Endothelial cell of umbilical vein (primary cell): Measurements from ENCODE around the gene MTCL1. TPM values are rescaled to one million over a fixed set of nuclear protein-coding genes. Genes with fewer than 3 reads are reported as not detected.

Source experiments
- BruUV-seq: library from RNA; stranded (reverse); fragments of 400-500 nt; replicated peaks from 2 replicates; lab custom pipeline; 2021; lab: Mats Ljungman, UMichigan
- CTCF ChIA-PET: fragments of 300-600, 350-600 bp; sonication (Branson Sonifier 250); formaldehyde crosslinking; loops from one replicate; lab custom pipeline; 2021; ENCODE audit warnings: antibody characterized with exemption, inconsistent platforms; lab: Charles Lee
- POLR2A ChIA-PET: fragments of 300-600, 350-600 bp; sonication (Branson Sonifier 250); formaldehyde crosslinking; loops from one replicate; lab custom pipeline; 2021; ENCODE audit warnings: antibody characterized with exemption, inconsistent platforms; lab: Charles Lee
- DNase-seq: peaks from one replicate; pipeline ENCODE4 v3.0.0-alpha.2; 2011; ENCODE audit warnings: low read depth, low spot score
- FAIRE-seq: peaks from 2 replicates; lab custom pipeline; 2011; peaks lifted over from hg19 to GRCh38; lab: Jason Lieb, UNC
- H2AFZ ChIP-seq: 2 replicates; pipeline ENCODE4 v1.6.0; 2012; ENCODE audit warnings: low read depth, low read length, control low read depth, inconsistent platforms
- H3K27ac ChIP-seq: 2 replicates; pipeline ENCODE4 v1.5.1; 2011; ENCODE audit warnings: low read depth, mild to moderate bottlenecking, control low read depth, low read length, moderate library complexity; ENCODE audit not compliant: insufficient read depth
- H3K27me3 ChIP-seq, 2 experiments: 2 replicates each; pipeline versions ENCODE4 v1.6.0 to v1.6.1; 2011; ENCODE audit warnings: low read length in 2 of 2, mixed read lengths in 1 of 2; ENCODE audit not compliant: control insufficient read depth in 2 of 2, insufficient read depth in 2 of 2
- H3K36me3 ChIP-seq, 2 experiments: 2 replicates in 1 of 2; 3 replicates in 1 of 2; pipeline ENCODE4 v1.5.1; 2011; ENCODE audit warnings: low read length in 2 of 2, mild to moderate bottlenecking in 1 of 2, moderate library complexity in 1 of 2; ENCODE audit not compliant: control insufficient read depth in 2 of 2, insufficient read depth in 2 of 2; ENCODE audit errors: extremely low read depth in 1 of 2
- H3K4me1 ChIP-seq: 3 replicates; pipeline ENCODE4 v1.5.1; 2011; ENCODE audit warnings: mild to moderate bottlenecking, low read length; ENCODE audit not compliant: control insufficient read depth, insufficient read depth; ENCODE audit errors: extremely low read depth
- H3K4me2 ChIP-seq: 2 replicates; pipeline ENCODE4 v1.6.1; 2011; ENCODE audit warnings: low read length, control low read depth, mixed read lengths; ENCODE audit not compliant: insufficient read depth
- H3K4me3 ChIP-seq, 3 experiments: fragments of 200-600 bp in 1 of 3; sonication (generic), shearing (Covaris generic) in 1 of 3; replicated peaks in 1 of 3; 2 replicates each; pipeline ENCODE4 v1.5.1; 2011 to 2016; ENCODE audit warnings: control low read depth in 3 of 3, low read length in 3 of 3, mild to moderate bottlenecking in 2 of 3, inconsistent platforms in 1 of 3, low read depth in 1 of 3, moderate library complexity in 1 of 3; ENCODE audit not compliant: insufficient read depth in 1 of 3
- H3K79me2 ChIP-seq: 2 replicates; pipeline ENCODE4 v1.6.0; 2012; ENCODE audit warnings: low read length, inconsistent platforms; ENCODE audit not compliant: control insufficient read depth, insufficient read depth
- H3K9ac ChIP-seq: replicated peaks from 2 replicates; pipeline ENCODE3; 2011; ENCODE audit warnings: low read length, control low read depth; ENCODE audit not compliant: insufficient read depth; ENCODE audit errors: extremely low read depth
- H3K9me1 ChIP-seq: replicated peaks from 3 replicates; pipeline ENCODE4 v1.6.0; 2011; ENCODE audit warnings: mild to moderate bottlenecking, low read length; ENCODE audit not compliant: control insufficient read depth, insufficient read depth; ENCODE audit errors: extremely low read depth
- H3K9me3 ChIP-seq: replicated peaks from 2 replicates; pipeline ENCODE4 v1.5.1; 2012; ENCODE audit warnings: low read length, inconsistent platforms; ENCODE audit not compliant: control insufficient read depth, insufficient read depth
- H4K20me1 ChIP-seq: replicated peaks from 2 replicates; pipeline ENCODE3; 2011; ENCODE audit warnings: mild to moderate bottlenecking, low read length; ENCODE audit not compliant: control insufficient read depth, insufficient read depth; ENCODE audit errors: extremely low read depth
- CTCF ChIP-seq, 2 donors: IDR thresholded peaks; 1 replicate in 1 of 2; 2 replicates in 1 of 2; pipeline ENCODE4 v1.5.1; 2011; ENCODE audit warnings: low read length in 2 of 2, mild to moderate bottlenecking in 2 of 2, moderate library complexity in 2 of 2, control low read depth in 1 of 2, inconsistent platforms in 1 of 2, low read depth in 1 of 2; ENCODE audit not compliant: insufficient read depth in 1 of 2; ENCODE audit errors: extremely low read depth in 1 of 2
- EZH2 ChIP-seq: IDR thresholded peaks from 2 replicates; pipeline ENCODE4 v1.6.1; 2012; ENCODE audit warnings: borderline replicate concordance, low read depth, mild to moderate bottlenecking, moderate library complexity, low read length, inconsistent platforms; ENCODE audit not compliant: severe bottlenecking
- FOS ChIP-seq: IDR thresholded peaks from 2 replicates; pipeline ENCODE4 v1.6.1; 2011; ENCODE audit warnings: mild to moderate bottlenecking, low read length, moderate library complexity, borderline replicate concordance; ENCODE audit not compliant: insufficient read depth
- GATA2 ChIP-seq: IDR thresholded peaks from 2 replicates; pipeline ENCODE4 v1.7.0; 2011; ENCODE audit warnings: low read depth, mild to moderate bottlenecking, moderate library complexity, mixed read lengths, low read length; ENCODE audit not compliant: insufficient read length, insufficient read depth
- JUN ChIP-seq: IDR thresholded peaks from 2 replicates; pipeline ENCODE4 v1.6.1; 2011; ENCODE audit warnings: borderline replicate concordance, low read depth; ENCODE audit not compliant: insufficient read length, insufficient read depth
- MAX ChIP-seq: IDR thresholded peaks from 2 replicates; pipeline ENCODE4 v1.6.1; 2011; ENCODE audit not compliant: insufficient read depth, insufficient read length
- MYC ChIP-seq: IDR thresholded peaks from one replicate; pipeline ENCODE4 v1.6.1; 2011; ENCODE audit warnings: mild to moderate bottlenecking, low read depth, low read length
- POLR2A ChIP-seq: IDR thresholded peaks from 2 replicates; pipeline ENCODE4 v1.6.1; 2012; ENCODE audit warnings: low read depth, mild to moderate bottlenecking, control low read depth, low read length
- POLR2AphosphoS5 ChIP-seq: IDR thresholded peaks from 2 replicates; pipeline ENCODE4 v1.6.1; 2012; ENCODE audit warnings: low read depth, mild to moderate bottlenecking, control low read depth, low read length, moderate library complexity; ENCODE audit not compliant: insufficient read depth
- dilution Hi-C: fragments of 300-500 bp; cut with MboI; formaldehyde crosslinking; loops from one replicate; pipeline ENCODE4 v1.15.0; 2019; ENCODE audit warnings: low sequenced_read_pairs; ENCODE audit not compliant: extremely low pct_ligation_motif_present
- intact Hi-C: fragments of 100-400 bp; cut with micrococcal nuclease; formaldehyde crosslinking; loops from one replicate; pipeline ENCODE4 v1.10.0; 2022
- polyA plus RNA-seq, 4 experiments: library from polyadenylated mRNA; depleted of rRNA in 3 of 4; stranded (reverse) in 3 of 4; unstranded in 1 of 4; fragments of >200 nt; gene quantifications; 2 replicates each; pipeline versions ENCODE4 v1.2.1 to v1.2.3, GENCODE V29; 2011 to 2012; ENCODE audit warnings: missing spikeins in 1 of 4
- total RNA-seq: library from RNA; stranded (reverse); gene quantifications from 2 replicates; pipeline ENCODE4 v1.2.3, GENCODE V29; 2021

The MTCL1 gene
- total and polyA plus RNA-seq, 2 donors (not counting 3 experiments of a cell fraction or from before 2014, with no cell fraction given), result 11.9 to 75.7 TPM

- no peak overlapping the region for H3K9ac ChIP-seq
- no peak for TF ChIP-seq FOS
- no peak for TF ChIP-seq MYC
- no peak for TF ChIP-seq POLR2AphosphoS5
- no peak for TF ChIP-seq MAX
- TF ChIP-seq JUN, result no peak
- no peak for TF ChIP-seq POLR2A
- TF ChIP-seq GATA2, result no peak
- TF ChIP-seq CTCF (IDR thresholded peaks at IDR 0.05; ENCODE audit: extremely low read depth in 1 of 2, insufficient read depth in 1 of 2, low read depth in 1 of 2, low read length in 2 of 2), result no peak
- no peak for TF ChIP-seq EZH2
- intact Hi-C loops, result no loop called here
- no peaks in the 10 kb centered on the region for H4K20me1 ChIP-seq
- no peak overlapping the region for H2AFZ ChIP-seq
- H3K27me3 ChIP-seq, result peaks cover 17 to 21% of the 10 kb centered on the region in 2 experiments
- H3K36me3 ChIP-seq, result no peaks in the 10 kb centered on the region
- H3K27ac ChIP-seq, result no peak overlapping the region
- dilution Hi-C loops, result no loop called here
- H3K4me1 ChIP-seq, result no peaks in the 10 kb centered on the region
- FAIRE-seq (no peak), DNase-seq (no peak)
- CTCF ChIA-PET, result no interaction called here
- BruUV-seq, result no TSS peak
- no peaks in the 10 kb centered on the region for H3K79me2 ChIP-seq
- no peaks in the 10 kb centered on the region for H3K9me1 ChIP-seq
- no peak overlapping the region for H3K4me3 ChIP-seq
- POLR2A ChIA-PET, result no interaction called here
- H3K4me2 ChIP-seq, result no peak overlapping the region
- H3K9me3 ChIP-seq, result no peaks in the 10 kb centered on the region
Observed at GRCh38 chr18:8874872-8875271, 169.5 kb downstream of the MTCL1 start.
